Measurements from ENCODE around the gene PCK2. TPM values are rescaled to one million over a fixed set of nuclear protein-coding genes. Genes with fewer than 3 reads are reported as not detected.

PCK2 gene
- total RNA-seq, 1 experiment from 2014 or later: 48.9 TPM

- Mint-ChIP-seq H3K27ac (no peak overlapping the region), H3K36me3 (ENCODE audit: insufficient read depth in 1 of 3, low read depth in 3 of 3) (peaks cover 21 to 57% (median 52%) of the 10 kb centered on the region in 3 experiments; a peak in 6 of 7 replicates), H3K27me3 (ENCODE audit: low read depth) (peaks cover 3% of the 10 kb centered on the region; the same call in 1 of the 2 replicates), H3K9me3 (no peaks in the 10 kb centered on the region; a peak in 1 of 5 replicates), H3K4me1 (peaks cover 12 to 15% of the 10 kb centered on the region in 2 experiments), H3K4me3 (no peak overlapping the region)
- no peak overlapping the region for H4K8ac ChIP-seq (replicated peaks; ENCODE audit: insufficient read length, low read depth, low read length)
- no peak overlapping the region for H2AK5ac ChIP-seq (ENCODE audit: insufficient read length, low read length)
- DNase-seq: no peak
- no peaks in the 10 kb centered on the region for H3K27me3 ChIP-seq (ENCODE audit: insufficient read depth, low read length)
- peaks cover 13% of the 10 kb centered on the region for H3K23me2 ChIP-seq (ENCODE audit: insufficient read length, low read depth, low read length, poor library complexity, severe bottlenecking)
- H3K23ac ChIP-seq (ENCODE audit: insufficient read length, low read depth, low read length): no peak overlapping the region
- no peaks in the 10 kb centered on the region for H3K79me1 ChIP-seq (ENCODE audit: insufficient read depth, low read depth, low read length, poor library complexity, severe bottlenecking)
- H3K79me2 ChIP-seq (ENCODE audit: insufficient read depth, low read length): no peaks in the 10 kb centered on the region
- no peak overlapping the region for H3T11ph ChIP-seq (ENCODE audit: low read length)
- no peak overlapping the region for H3K27ac ChIP-seq (ENCODE audit: insufficient read length, low read depth, low read length)
- H3K9me3 ChIP-seq (ENCODE audit: control insufficient read depth, low read depth, low read length): no peaks in the 10 kb centered on the region
- no CpG with 5 or more reads among the region's 6 CpGs for WGBS (ENCODE audit: extremely low coverage, insufficient read length, low lambda C conversion rate)
- no peak overlapping the region for H4K5ac ChIP-seq (ENCODE audit: insufficient read length, low read depth, low read length)
- H3K9ac ChIP-seq (ENCODE audit: extremely low read depth, insufficient read length, low read length): no peak overlapping the region
- no peak overlapping the region for H2BK20ac ChIP-seq (ENCODE audit: low read depth, low read length, poor library complexity, severe bottlenecking)
- H3K4ac ChIP-seq (ENCODE audit: low read depth, low read length): no peak overlapping the region
- no peak overlapping the region for H3K18ac ChIP-seq (ENCODE audit: insufficient read length, low read depth, low read length)
- no peak overlapping the region for H3K56ac ChIP-seq (ENCODE audit: insufficient read length, low read depth, low read length)
- no peak overlapping the region for H2BK12ac ChIP-seq (ENCODE audit: insufficient read length, low read depth, low read length)
- H4K20me1 ChIP-seq (ENCODE audit: control insufficient read depth, insufficient read depth, insufficient read length): no peaks in the 10 kb centered on the region
- no peak overlapping the region for H2AFZ ChIP-seq (ENCODE audit: low read length)
- H4K91ac ChIP-seq (ENCODE audit: insufficient read length, low read depth, low read length): no peak overlapping the region
- H2BK5ac ChIP-seq (ENCODE audit: insufficient read length, low read length): no peak overlapping the region
- no peaks in the 10 kb centered on the region for H3K4me1 ChIP-seq (ENCODE audit: insufficient read depth, low read length)
- H3K14ac ChIP-seq (ENCODE audit: insufficient read depth, low read length): no peak overlapping the region
- no peak for TF ChIP-seq CTCF (conservative IDR thresholded peaks at IDR 0.05)
- no peak overlapping the region for H3K4me2 ChIP-seq (ENCODE audit: insufficient read depth, insufficient read length, low read length)
- no peak overlapping the region for H2BK15ac ChIP-seq (ENCODE audit: low read depth, low read length)
- H2BK120ac ChIP-seq (ENCODE audit: low read depth, low read length, poor library complexity, severe bottlenecking): no peak overlapping the region
These were observed 23.1 kb downstream of the PCK2 start for GRCh38 chr14:24117179-24117578.

Data from H9 (cell line).